Activated gamma-delta T cell (primary cell): ENCODE data around the gene RYR3.

Experiments
- DNase-seq: peaks from one replicate; lab custom pipeline; 2025; lab: John Stamatoyannopoulos, UW

The RYR3 gene

GRCh38 chr15:33706173-33706572 lies 395.4 kb downstream of the RYR3 start:
- DNase-seq = no peak

GRCh38 chr15:33710748-33711147 lies 400.0 kb downstream of the RYR3 start:
- DNase-seq = no peak

- no peak for DNase-seq
These were observed 405.3 kb downstream of the RYR3 start for GRCh38 chr15:33716025-33716424.

- DNase-seq = no peak
These were observed 410.2 kb downstream of the RYR3 start for GRCh38 chr15:33720952-33721351.

GRCh38 chr15:33722005-33722672 lies 411.4 kb downstream of the RYR3 start:
- DNase-seq = no peak

GRCh38 chr15:33722673-33723015 lies 411.9 kb downstream of the RYR3 start:
- no peak for DNase-seq

GRCh38 chr15:33724321-33725036 lies 413.7 kb downstream of the RYR3 start:
- no peak for DNase-seq

GRCh38 chr15:33729653-33730052 lies 418.9 kb downstream of the RYR3 start:
- DNase-seq = no peak

- DNase-seq = no peak
These were observed 420.0 kb downstream of the RYR3 start for GRCh38 chr15:33730815-33731214.

- no peak for DNase-seq
These were observed 424.4 kb downstream of the RYR3 start for GRCh38 chr15:33735143-33735542.

GRCh38 chr15:33735637-33736247 lies 425.0 kb downstream of the RYR3 start:
- DNase-seq = no peak

- DNase-seq = no peak
These were observed 427.2 kb downstream of the RYR3 start for GRCh38 chr15:33737687-33738601.

- DNase-seq = no peak
These were observed 428.3 kb downstream of the RYR3 start for GRCh38 chr15:33738941-33739664.

- no peak for DNase-seq
These were observed 431.5 kb downstream of the RYR3 start for GRCh38 chr15:33742306-33742705.

- no peak for DNase-seq
These were observed 432.0 kb downstream of the RYR3 start for GRCh38 chr15:33742800-33743199.

GRCh38 chr15:33746203-33746602 lies 435.4 kb downstream of the RYR3 start:
- no peak for DNase-seq

GRCh38 chr15:33753012-33753411 lies 442.2 kb downstream of the RYR3 start:
- no peak for DNase-seq

- no peak for DNase-seq
These were observed 443.5 kb downstream of the RYR3 start for GRCh38 chr15:33754242-33754641.

- DNase-seq = no peak
These were observed 446.2 kb downstream of the RYR3 start for GRCh38 chr15:33756961-33757360.

- no peak for DNase-seq
These were observed 446.9 kb downstream of the RYR3 start for GRCh38 chr15:33757516-33758232.

- no peak for DNase-seq
These were observed 455.6 kb downstream of the RYR3 start for GRCh38 chr15:33766389-33766788.
